A549 treated with GW870086 at 1 μM for 4 hours (cell line): ENCODE measurements around the gene CYTH2. TPM values are rescaled to one million over a fixed set of nuclear protein-coding genes. Genes with fewer than 3 reads are reported as not detected.

Source experiments
- total RNA-seq: library from RNA; stranded (reverse); fragments of 200-300 nt; extraction: Qiagen RNA extraction; gene quantifications from 5 replicates; pipeline ENCODE4 v1.2.3, GENCODE V29; 2022; ENCODE audit warnings: low read depth

CYTH2 gene, protein sequence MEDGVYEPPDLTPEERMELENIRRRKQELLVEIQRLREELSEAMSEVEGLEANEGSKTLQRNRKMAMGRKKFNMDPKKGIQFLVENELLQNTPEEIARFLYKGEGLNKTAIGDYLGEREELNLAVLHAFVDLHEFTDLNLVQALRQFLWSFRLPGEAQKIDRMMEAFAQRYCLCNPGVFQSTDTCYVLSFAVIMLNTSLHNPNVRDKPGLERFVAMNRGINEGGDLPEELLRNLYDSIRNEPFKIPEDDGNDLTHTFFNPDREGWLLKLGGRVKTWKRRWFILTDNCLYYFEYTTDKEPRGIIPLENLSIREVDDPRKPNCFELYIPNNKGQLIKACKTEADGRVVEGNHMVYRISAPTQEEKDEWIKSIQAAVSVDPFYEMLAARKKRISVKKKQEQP
- 51.9 to 62.0 TPM (median 60.1 TPM) in 5 replicates for total RNA-seq

DNA sequence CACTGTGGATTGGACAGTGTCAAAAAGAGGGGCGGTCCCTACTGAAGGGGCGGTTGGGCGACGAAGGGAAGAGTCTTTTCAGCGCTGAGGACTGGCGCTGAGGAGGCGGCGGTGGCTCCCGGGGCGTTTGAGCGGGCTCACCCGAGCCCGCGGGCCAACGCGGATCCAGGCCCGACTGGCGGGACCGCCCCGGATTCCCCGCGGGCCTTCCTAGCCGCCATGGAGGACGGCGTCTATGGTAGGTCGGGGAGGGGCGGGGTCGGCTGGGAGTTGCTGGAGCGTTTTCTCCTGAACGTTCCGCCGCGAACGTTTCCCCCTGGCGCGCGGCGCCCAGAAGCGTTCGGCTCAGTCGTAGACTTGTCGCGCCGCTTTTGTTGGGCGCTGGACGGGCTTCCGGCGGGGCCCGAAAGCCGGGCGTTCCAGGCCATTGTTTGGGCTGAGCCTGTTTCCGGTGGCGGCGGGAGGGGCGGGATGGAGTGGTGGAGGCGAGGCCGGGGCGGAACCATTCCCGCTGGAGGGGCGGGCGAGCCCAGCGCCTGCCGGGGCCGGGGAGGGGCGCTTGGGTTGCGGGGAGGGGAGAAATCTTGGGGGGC is at the start of gene CYTH2:
CYTH2 (plus strand) TSS at position 81 of the 593 bp plus-strand sequence; CDS start at position 220, 139 bp downstream.

DNA sequence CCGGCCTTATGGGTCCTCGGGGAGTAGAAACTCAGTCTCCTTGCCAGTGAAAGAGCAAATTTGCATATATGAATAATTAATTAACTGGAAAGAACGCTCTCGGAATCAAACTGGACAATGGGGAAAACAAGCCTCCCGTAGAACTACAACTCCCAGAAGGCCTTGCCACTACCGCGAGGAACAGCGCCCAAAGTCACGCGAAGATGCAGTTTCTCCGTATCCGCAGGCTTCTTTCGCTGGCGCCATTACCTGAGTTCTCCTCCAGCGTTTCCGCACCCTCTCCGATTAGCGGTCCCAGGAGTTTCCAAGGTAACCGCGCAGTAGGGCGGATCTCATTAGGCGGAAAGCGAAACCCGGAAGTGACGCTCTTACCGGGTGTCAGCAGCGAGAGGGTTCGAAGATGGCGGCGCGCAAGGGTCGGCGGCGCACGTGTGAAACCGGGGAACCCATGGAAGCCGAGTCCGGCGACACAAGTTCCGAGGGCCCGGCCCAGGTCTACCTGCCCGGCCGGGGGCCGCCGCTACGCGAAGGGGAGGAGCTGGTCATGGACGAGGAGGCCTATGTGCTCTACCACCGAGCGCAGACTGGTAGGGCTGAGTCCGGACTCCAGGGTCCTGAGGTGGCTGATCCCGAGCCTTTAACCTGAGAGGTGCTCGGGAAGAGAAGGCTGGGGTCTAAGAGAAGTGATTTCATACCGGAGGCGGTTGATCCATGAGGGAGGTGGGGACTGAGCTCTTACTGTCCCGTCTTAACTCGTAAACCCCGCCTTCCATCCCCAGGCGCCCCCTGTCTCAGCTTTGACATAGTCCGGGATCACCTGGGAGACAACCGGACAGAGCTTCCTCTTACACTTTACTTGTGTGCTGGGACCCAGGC is 23.3 kb upstream of the CYTH2 start, which contains the start of gene GRWD1:
GRWD1 (plus strand) TSS at position 378 of the 876 bp plus-strand sequence; CDS start at position 401, 23 bp downstream.

DNA sequence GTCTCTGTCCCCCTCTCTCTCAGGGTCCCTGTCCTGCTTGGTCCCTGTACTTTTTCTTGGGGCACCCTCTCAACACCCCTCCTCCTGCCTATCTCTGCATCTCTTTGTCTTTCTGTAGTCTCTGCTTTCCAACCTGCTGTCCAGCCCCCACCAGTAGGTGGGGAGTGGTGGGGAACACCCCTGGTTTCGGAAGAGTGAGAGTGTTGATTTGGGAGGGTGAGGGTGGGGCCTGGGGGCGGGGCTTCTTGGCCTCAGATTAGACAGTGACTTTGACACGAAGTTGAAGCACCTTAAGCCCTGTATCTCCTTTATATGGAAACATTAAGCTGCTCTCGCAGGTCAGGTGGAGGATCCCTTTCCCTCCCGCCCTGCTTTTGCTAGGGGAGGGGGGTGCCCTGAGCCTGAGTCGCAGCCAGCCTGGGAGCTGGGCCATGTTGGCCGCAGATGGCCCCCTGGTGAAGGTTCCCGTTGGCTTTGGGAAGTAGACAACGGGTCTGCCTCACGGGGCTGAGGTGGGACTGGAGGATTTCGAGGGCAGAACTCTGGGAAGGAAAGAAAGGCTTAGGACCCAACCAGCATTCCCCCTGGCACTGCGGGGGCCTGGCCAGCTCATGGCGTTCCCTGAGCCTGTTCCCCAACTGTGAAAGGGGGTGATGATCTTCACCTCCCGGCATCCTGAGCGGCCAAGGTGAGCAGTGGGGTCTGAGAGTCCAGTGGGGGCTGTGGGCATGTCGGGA is 13.8 kb upstream of the CYTH2 start, which contains the start of gene KCNJ14:
KCNJ14 (plus strand) TSS at position 404 of the 737 bp plus-strand sequence. CDS start 6,151 bp downstream, outside the sequence.

DNA sequence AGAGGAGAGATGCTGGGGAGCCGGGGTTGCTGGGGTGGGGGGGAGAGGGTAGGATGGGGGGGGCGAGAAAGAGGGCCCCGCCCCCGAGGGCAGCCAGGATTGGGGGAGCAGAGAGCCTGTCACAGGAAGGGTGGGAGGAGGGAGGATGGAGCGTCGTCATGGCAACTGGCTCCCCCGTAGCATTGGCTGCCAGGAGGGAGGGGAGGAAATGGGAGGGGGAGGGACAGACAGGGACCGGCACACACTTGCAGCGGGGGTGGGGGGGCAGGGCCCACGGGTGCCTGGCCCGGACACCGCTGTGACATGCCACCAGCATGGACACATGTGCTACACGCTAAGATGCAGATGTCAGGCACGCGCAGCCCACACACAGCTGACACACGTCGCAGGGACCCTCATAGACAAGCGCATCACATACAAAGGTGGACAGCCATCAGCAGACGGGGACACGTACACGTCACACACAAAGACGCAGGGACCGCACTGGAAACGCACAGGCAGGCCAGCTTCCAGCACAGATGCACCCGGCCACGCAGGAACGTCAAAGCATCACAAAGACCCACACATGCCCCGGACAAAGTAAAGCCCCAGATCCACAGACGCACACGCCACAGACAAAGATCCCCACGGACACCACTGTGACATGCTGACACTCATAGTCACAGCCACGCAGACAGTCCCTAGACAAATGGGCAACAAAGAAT is 42.8 kb downstream of the CYTH2 start, which contains the start of gene LMTK3:
LMTK3 (minus strand) TSS at position 36 of the 704 bp plus-strand sequence. CDS start 259 bp downstream, outside the sequence.

Other genes with a start within 250 kb of the CYTH2 start
- 11.1 to 19.2 TPM (median 16.9 TPM) in 5 replicates for gene CARD8, start 213.5 kb upstream of the CYTH2 start, total RNA-seq
- 7.0 to 7.4 TPM (median 7.1 TPM) in 5 replicates for gene ZNF114, start 199.3 kb upstream of the CYTH2 start, total RNA-seq
- gene EMP3, start 143.8 kb upstream of the CYTH2 start, total RNA-seq, result 424 to 489 TPM (median 444 TPM) in 5 replicates
- 3.0 to 5.6 TPM (median 4.7 TPM) in 5 replicates for gene TMEM143, start 105.4 kb upstream of the CYTH2 start, total RNA-seq
- 3.2 to 6.0 TPM (median 4.1 TPM) in 5 replicates for gene SYNGR4, start 105.0 kb upstream of the CYTH2 start, total RNA-seq
- 349 to 445 TPM (median 427 TPM) in 5 replicates for gene KDELR1, start 77.8 kb upstream of the CYTH2 start, total RNA-seq
- gene GRIN2D, start 75.7 kb upstream of the CYTH2 start, total RNA-seq, result 6.9 to 10.3 TPM (median 9.5 TPM) in 5 replicates
- gene GRWD1, start 23.4 kb upstream of the CYTH2 start, total RNA-seq, result 94.7 to 125 TPM (median 108 TPM) in 5 replicates
- 0.97 to 2.1 TPM (median 1.3 TPM) in 5 replicates for gene KCNJ14, start 13.8 kb upstream of the CYTH2 start, total RNA-seq
- 3.0 to 6.3 TPM (median 5.3 TPM) in 5 replicates for gene LMTK3, start 42.5 kb downstream of the CYTH2 start, total RNA-seq
- gene SULT2B1, start 82.8 kb downstream of the CYTH2 start, total RNA-seq, result 12.4 to 18.3 TPM (median 16.6 TPM) in 5 replicates
- 0.31 TPM in 1 of 5 replicates, not detected in the others for gene SPACA4, start 137.4 kb downstream of the CYTH2 start, total RNA-seq
- 0.08 to 0.63 TPM (median 0.18 TPM) in 5 replicates for gene FAM83E, start 145.7 kb downstream of the CYTH2 start, total RNA-seq
- 3,056 to 3,829 TPM (median 3,206 TPM) in 5 replicates for gene RPL18, start 149.8 kb downstream of the CYTH2 start, total RNA-seq
- 12.0 to 16.9 TPM (median 13.6 TPM) in 5 replicates for gene SPHK2, start 150.1 kb downstream of the CYTH2 start, total RNA-seq
- 1.1 to 2.5 TPM (median 2.0 TPM) in 5 replicates for gene DBP, start 168.0 kb downstream of the CYTH2 start, total RNA-seq
- 8.9 to 12.7 TPM (median 11.1 TPM) in 5 replicates for gene CA11, start 176.8 kb downstream of the CYTH2 start, total RNA-seq
- gene NTN5, start 203.6 kb downstream of the CYTH2 start, total RNA-seq, result 0.08 to 0.29 TPM (median 0.17 TPM) in 5 replicates
- not detected in 5 replicates for gene FUT2, start 226.6 kb downstream of the CYTH2 start, total RNA-seq